H9 (cell line): ENCODE results near the gene VTCN1. TPM values are rescaled to one million over a fixed set of nuclear protein-coding genes. Genes with fewer than 3 reads are reported as not detected.

Experiments
- DNase-seq: peaks from one replicate; pipeline ENCODE4 v3.0.0-alpha.2; 2017
- H2AFZ ChIP-seq: one replicate; pipeline ENCODE4 v1.6.1; 2013; ENCODE audit warnings: mild to moderate bottlenecking, low read length, control low read depth, moderate library complexity
- H2AK5ac ChIP-seq: 2 replicates; pipeline ENCODE4 v1.6.1; 2013; ENCODE audit warnings: low read length, control low read depth, mixed read lengths; ENCODE audit not compliant: insufficient read length
- H2BK120ac ChIP-seq: one replicate; pipeline ENCODE4 v1.6.1; 2013; ENCODE audit warnings: low read depth, mild to moderate bottlenecking, low read length, control low read depth, inconsistent platforms; ENCODE audit not compliant: poor library complexity, severe bottlenecking
- H2BK12ac ChIP-seq: 2 replicates; pipeline ENCODE4 v1.6.1; 2013; ENCODE audit warnings: low read length, control low read depth, mixed read lengths, low read depth; ENCODE audit not compliant: insufficient read length
- H2BK15ac ChIP-seq: 2 replicates; pipeline ENCODE4 v1.6.1; 2013; ENCODE audit warnings: low read depth, low read length, control low read depth
- H2BK20ac ChIP-seq: one replicate; pipeline ENCODE4 v1.6.1; 2013; ENCODE audit warnings: low read depth, mild to moderate bottlenecking, low read length, control low read depth, inconsistent platforms; ENCODE audit not compliant: poor library complexity, severe bottlenecking
- H2BK5ac ChIP-seq: 2 replicates; pipeline ENCODE4 v1.6.1; 2013; ENCODE audit warnings: low read length, control low read depth, mixed read lengths; ENCODE audit not compliant: insufficient read length
- H3K14ac ChIP-seq: 2 replicates; pipeline ENCODE4 v1.6.1; 2013; ENCODE audit warnings: low read length, control low read depth; ENCODE audit not compliant: insufficient read depth
- H3K18ac ChIP-seq: 2 replicates; pipeline ENCODE4 v1.6.1; 2013; ENCODE audit warnings: low read depth, mild to moderate bottlenecking, mixed read lengths, low read length, control low read depth; ENCODE audit not compliant: insufficient read length
- H3K23ac ChIP-seq: 2 replicates; pipeline ENCODE4 v1.6.1; 2013; ENCODE audit warnings: low read length, control low read depth, mixed read lengths, low read depth; ENCODE audit not compliant: insufficient read length
- H3K23me2 ChIP-seq: 2 replicates; pipeline ENCODE4 v1.6.1; 2013; ENCODE audit warnings: low read depth, mild to moderate bottlenecking, mixed read lengths, low read length, control low read depth; ENCODE audit not compliant: insufficient read length, poor library complexity, severe bottlenecking
- H3K27ac ChIP-seq: 2 replicates; pipeline ENCODE4 v1.5.1; 2013; ENCODE audit warnings: low read length, control low read depth, mixed read lengths, low read depth; ENCODE audit not compliant: insufficient read length
- H3K27me3 ChIP-seq: 2 replicates; pipeline ENCODE4 v1.6.1; 2013; ENCODE audit warnings: low read length, control low read depth, inconsistent platforms; ENCODE audit not compliant: insufficient read depth
- H3K4ac ChIP-seq: 2 replicates; pipeline ENCODE4 v1.6.1; 2013; ENCODE audit warnings: low read depth, mild to moderate bottlenecking, control low read depth, inconsistent platforms, low read length, moderate library complexity
- H3K4me1 ChIP-seq: 2 replicates; pipeline ENCODE4 v1.6.1; 2013; ENCODE audit warnings: low read length, control low read depth, inconsistent platforms; ENCODE audit not compliant: insufficient read depth
- H3K4me2 ChIP-seq: 2 replicates; pipeline ENCODE4 v1.6.1; 2013; ENCODE audit warnings: low read length, control low read depth, mixed read lengths; ENCODE audit not compliant: insufficient read length, insufficient read depth
- H3K56ac ChIP-seq: 2 replicates; pipeline ENCODE4 v1.6.1; 2013; ENCODE audit warnings: low read depth, mild to moderate bottlenecking, mixed read lengths, low read length, control low read depth; ENCODE audit not compliant: insufficient read length
- H3K79me1 ChIP-seq: 2 replicates; pipeline ENCODE4 v1.6.1; 2013; ENCODE audit warnings: low read depth, mild to moderate bottlenecking, moderate library complexity, low read length, control low read depth, inconsistent platforms; ENCODE audit not compliant: insufficient read depth, poor library complexity, severe bottlenecking
- H3K79me2 ChIP-seq: 2 replicates; pipeline ENCODE4 v1.6.1; 2013; ENCODE audit warnings: low read length, control low read depth, inconsistent platforms; ENCODE audit not compliant: insufficient read depth
- H3K9ac ChIP-seq: 2 replicates; pipeline ENCODE4 v1.6.1; 2013; ENCODE audit warnings: low read length, control low read depth, mixed read lengths; ENCODE audit not compliant: insufficient read length; ENCODE audit errors: extremely low read depth
- H3K9me3 ChIP-seq: one replicate; pipeline ENCODE4 v1.6.1; 2013; ENCODE audit warnings: low read depth, low read length, inconsistent platforms; ENCODE audit not compliant: control insufficient read depth
- H3T11ph ChIP-seq: one replicate; pipeline ENCODE4 v1.6.1; 2013; ENCODE audit warnings: mild to moderate bottlenecking, low read length, control low read depth, inconsistent platforms
- H4K20me1 ChIP-seq: one replicate; pipeline ENCODE4 v1.6.1; 2013; ENCODE audit not compliant: control insufficient read depth, insufficient read length, insufficient read depth
- H4K5ac ChIP-seq: 2 replicates; pipeline ENCODE4 v1.6.1; 2013; ENCODE audit warnings: low read depth, mild to moderate bottlenecking, mixed read lengths, low read length, control low read depth; ENCODE audit not compliant: insufficient read length
- H4K8ac ChIP-seq: replicated peaks from 2 replicates; pipeline ENCODE4 v1.6.1; 2013; ENCODE audit warnings: low read length, control low read depth, mixed read lengths, low read depth; ENCODE audit not compliant: insufficient read length
- H4K91ac ChIP-seq: 2 replicates; pipeline ENCODE4 v1.6.1; 2013; ENCODE audit warnings: low read depth, mild to moderate bottlenecking, moderate library complexity, mixed read lengths, low read length, control low read depth; ENCODE audit not compliant: insufficient read length
- H3K27ac Mint-ChIP-seq, 3 experiments: 2 replicates in 2 of 3; 3 replicates in 1 of 3; pipeline ENCODE4 v1.8.0; 2020 to 2021; ENCODE audit warnings: mixed read lengths in 3 of 3, mild to moderate bottlenecking in 1 of 3, moderate library complexity in 1 of 3
- H3K27me3 Mint-ChIP-seq: 2 replicates; pipeline ENCODE4 v1.8.0; 2021; ENCODE audit warnings: low read depth, mild to moderate bottlenecking, moderate library complexity, mixed read lengths
- H3K36me3 Mint-ChIP-seq, 3 experiments: 2 replicates in 2 of 3; 3 replicates in 1 of 3; pipeline ENCODE4 v1.8.0; 2020 to 2021; ENCODE audit warnings: low read depth in 3 of 3, mixed read lengths in 3 of 3; ENCODE audit not compliant: insufficient read depth in 1 of 3
- H3K4me1 Mint-ChIP-seq, 2 experiments: 2 replicates each; pipeline ENCODE4 v1.8.0; 2020; ENCODE audit warnings: mixed read lengths in 2 of 2
- H3K4me3 Mint-ChIP-seq, 2 experiments: 2 replicates in 1 of 2; 3 replicates in 1 of 2; pipeline ENCODE4 v1.8.0; 2020 to 2021; ENCODE audit warnings: mild to moderate bottlenecking in 2 of 2, mixed read lengths in 2 of 2, moderate library complexity in 1 of 2
- H3K9me3 Mint-ChIP-seq, 2 experiments: 2 replicates in 1 of 2; 3 replicates in 1 of 2; pipeline ENCODE4 v1.8.0; 2020; ENCODE audit warnings: mild to moderate bottlenecking in 2 of 2, mixed read lengths in 2 of 2, moderate library complexity in 1 of 2
- WGBS: extraction: QIAGEN DNeasy Blood & Tissue Kit; methylation state at CpG from one replicate; pipeline ENCODE4 v1.1.7; 2013; ENCODE audit warnings: missing lambda C conversion rate, low lambda C conversion rate, mixed read lengths; ENCODE audit not compliant: insufficient read length; ENCODE audit errors: extremely low coverage; 5-methylcytosine and 5-hydroxymethylcytosine counted together
- total RNA-seq: library from RNA; stranded (reverse); gene quantifications from 2 replicates; pipeline ENCODE4 v1.2.1, GENCODE V29; 2021
- TF ChIP-seq, protein P1 (sequence below): fragments of 200-600 bp; sonication (generic); conservative IDR thresholded peaks from 3 replicates; pipeline ENCODE4 v1.8.0; 2021; ENCODE audit warnings: antibody characterized with exemption, mild to moderate bottlenecking

The VTCN1 gene
- total RNA-seq, 1 experiment from 2014 or later: 0.33 TPM

DNA sequence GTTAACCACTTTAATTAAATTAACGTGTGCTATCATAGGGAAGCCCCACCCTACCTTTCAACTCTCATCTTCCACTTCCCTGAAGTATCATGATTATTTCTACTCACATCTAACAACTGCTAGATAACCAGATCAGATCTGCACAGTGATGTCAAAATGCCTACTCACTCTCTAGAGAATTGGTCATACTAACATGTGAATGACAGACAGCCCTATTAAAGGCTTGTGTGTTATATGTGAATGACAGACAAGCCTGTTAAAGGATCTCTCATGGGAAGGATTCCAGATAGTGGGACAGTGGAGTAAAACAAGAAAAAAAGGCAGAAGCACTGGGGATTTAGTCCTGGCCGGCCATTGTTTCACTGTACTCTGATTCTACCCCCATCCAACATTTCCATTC is 12.6 kb downstream of the VTCN1 start:
- Histone ChIP-seq H4K91ac (no peak overlapping the region), H2AK5ac (no peak overlapping the region), H3K4ac (no peak overlapping the region), H3K23me2 (no peaks in the 10 kb centered on the region), H4K8ac (no peak overlapping the region), H3K9ac (no peak overlapping the region), H3K4me1 (no peaks in the 10 kb centered on the region), H3K79me2 (no peaks in the 10 kb centered on the region), H3K14ac (no peak overlapping the region), H3K9me3 (no peaks in the 10 kb centered on the region), H3T11ph (no peak overlapping the region), H2BK5ac (no peak overlapping the region), H2AFZ (no peak overlapping the region), H4K5ac (no peak overlapping the region), H3K27ac (no peak overlapping the region), H3K23ac (no peak overlapping the region), H2BK15ac (no peak overlapping the region), H2BK120ac (no peak overlapping the region), H2BK20ac (no peak overlapping the region), H3K56ac (no peak overlapping the region), H3K4me2 (no peak overlapping the region), H3K27me3 (no peaks in the 10 kb centered on the region), H3K79me1 (no peaks in the 10 kb centered on the region), H3K18ac (no peak overlapping the region), H4K20me1 (no peaks in the 10 kb centered on the region), H2BK12ac (no peak overlapping the region)
- H3K36me3 Mint-ChIP-seq: no peaks in the 10 kb centered on the region
- peaks cover 3% of the 10 kb centered on the region; the same call in 1 of the 2 replicates for H3K27me3 Mint-ChIP-seq
- H3K27ac Mint-ChIP-seq: no peak overlapping the region
- DNase-seq: no peak
- TF ChIP-seq, protein P1, sequence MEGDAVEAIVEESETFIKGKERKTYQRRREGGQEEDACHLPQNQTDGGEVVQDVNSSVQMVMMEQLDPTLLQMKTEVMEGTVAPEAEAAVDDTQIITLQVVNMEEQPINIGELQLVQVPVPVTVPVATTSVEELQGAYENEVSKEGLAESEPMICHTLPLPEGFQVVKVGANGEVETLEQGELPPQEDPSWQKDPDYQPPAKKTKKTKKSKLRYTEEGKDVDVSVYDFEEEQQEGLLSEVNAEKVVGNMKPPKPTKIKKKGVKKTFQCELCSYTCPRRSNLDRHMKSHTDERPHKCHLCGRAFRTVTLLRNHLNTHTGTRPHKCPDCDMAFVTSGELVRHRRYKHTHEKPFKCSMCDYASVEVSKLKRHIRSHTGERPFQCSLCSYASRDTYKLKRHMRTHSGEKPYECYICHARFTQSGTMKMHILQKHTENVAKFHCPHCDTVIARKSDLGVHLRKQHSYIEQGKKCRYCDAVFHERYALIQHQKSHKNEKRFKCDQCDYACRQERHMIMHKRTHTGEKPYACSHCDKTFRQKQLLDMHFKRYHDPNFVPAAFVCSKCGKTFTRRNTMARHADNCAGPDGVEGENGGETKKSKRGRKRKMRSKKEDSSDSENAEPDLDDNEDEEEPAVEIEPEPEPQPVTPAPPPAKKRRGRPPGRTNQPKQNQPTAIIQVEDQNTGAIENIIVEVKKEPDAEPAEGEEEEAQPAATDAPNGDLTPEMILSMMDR: no peak
- H3K4me3 Mint-ChIP-seq: no peak overlapping the region
- no peaks in the 10 kb centered on the region for H3K9me3 Mint-ChIP-seq
- peaks cover 16 to 20% of the 10 kb centered on the region in 2 experiments for H3K4me1 Mint-ChIP-seq
- no CpG with 5 or more reads among the region's 2 CpGs for WGBS
